ENCODE results near the gene DAPK2.

DAPK2 gene

GRCh38 chr15:63995789-63996188, 50.5 kb downstream of the DAPK2 start:
- FAIRE-seq, result no peak

- FAIRE-seq, result no peak
Observed at GRCh38 chr15:63994073-63994600, 52.1 kb downstream of the DAPK2 start.

GRCh38 chr15:63992300-63992699, 54.0 kb downstream of the DAPK2 start:
- FAIRE-seq, result no peak

GRCh38 chr15:63991706-63992105, 54.6 kb downstream of the DAPK2 start:
- no peak for FAIRE-seq

- FAIRE-seq, result no peak
Observed at GRCh38 chr15:63990454-63990853, 55.8 kb downstream of the DAPK2 start.

- no peak for FAIRE-seq
Observed at GRCh38 chr15:63987796-63988378, 58.4 kb downstream of the DAPK2 start.

GRCh38 chr15:63986751-63987341, 59.4 kb downstream of the DAPK2 start:
- no peak for FAIRE-seq

GRCh38 chr15:63986185-63986680, 60.1 kb downstream of the DAPK2 start:
- FAIRE-seq, result no peak

GRCh38 chr15:63985221-63986184, 60.8 kb downstream of the DAPK2 start:
- FAIRE-seq, result no peak

GRCh38 chr15:63984331-63984730, 62.0 kb downstream of the DAPK2 start:
- no peak for FAIRE-seq

GRCh38 chr15:63983061-63983711, 63.1 kb downstream of the DAPK2 start:
- FAIRE-seq, result no peak

GRCh38 chr15:63982381-63982854, 63.9 kb downstream of the DAPK2 start:
- no peak for FAIRE-seq

- no peak for FAIRE-seq
Observed at GRCh38 chr15:63981596-63982320, 64.5 kb downstream of the DAPK2 start.

GRCh38 chr15:63979262-63979793, 67.0 kb downstream of the DAPK2 start:
- FAIRE-seq, result no peak

GRCh38 chr15:63978511-63979261, 67.6 kb downstream of the DAPK2 start:
- no peak for FAIRE-seq

- FAIRE-seq, result no peak
Observed at GRCh38 chr15:63977119-63977518, 69.2 kb downstream of the DAPK2 start.

GRCh38 chr15:63974021-63974420, 72.3 kb downstream of the DAPK2 start:
- FAIRE-seq, result no peak

GRCh38 chr15:63973212-63974009, 72.9 kb downstream of the DAPK2 start:
- FAIRE-seq, result no peak

GRCh38 chr15:63972801-63973200, 73.5 kb downstream of the DAPK2 start:
- no peak for FAIRE-seq

GRCh38 chr15:63971904-63972303, 74.4 kb downstream of the DAPK2 start:
- FAIRE-seq, result no peak
